AG04449 (cell line): ENCODE results near the gene PDE8A.

Source experiments
- CTCF ChIA-PET: fragments of 350-600 bp; formaldehyde crosslinking; extraction: SDS; loops from one replicate; lab custom pipeline; 2021; ENCODE audit warnings: antibody characterized with exemption; lab: Yijun Ruan, JAX
- POLR2A ChIA-PET: fragments of 400-600, 350-600 bp; formaldehyde crosslinking; extraction: SDS; loops from one replicate; lab custom pipeline; 2020; ENCODE audit warnings: antibody characterized with exemption, inconsistent platforms; lab: Yijun Ruan, JAX
- DNase-seq: peaks from one replicate; pipeline ENCODE4 v3.0.0-alpha.2; 2010; ENCODE audit warnings: low read depth, low spot score
- H3K4me3 ChIP-seq: 2 replicates; pipeline ENCODE4 v1.5.1; 2011; ENCODE audit warnings: low read depth, mild to moderate bottlenecking, control low read depth, low read length
- TF ChIP-seq, protein P1 (sequence below): IDR thresholded peaks from one replicate; pipeline ENCODE4 v1.5.1; 2011; ENCODE audit warnings: mild to moderate bottlenecking, moderate library complexity, low read length, control low read depth, inconsistent platforms; ENCODE audit not compliant: insufficient read depth; ENCODE audit errors: missing control alignments

Gene PDE8A

DNA sequence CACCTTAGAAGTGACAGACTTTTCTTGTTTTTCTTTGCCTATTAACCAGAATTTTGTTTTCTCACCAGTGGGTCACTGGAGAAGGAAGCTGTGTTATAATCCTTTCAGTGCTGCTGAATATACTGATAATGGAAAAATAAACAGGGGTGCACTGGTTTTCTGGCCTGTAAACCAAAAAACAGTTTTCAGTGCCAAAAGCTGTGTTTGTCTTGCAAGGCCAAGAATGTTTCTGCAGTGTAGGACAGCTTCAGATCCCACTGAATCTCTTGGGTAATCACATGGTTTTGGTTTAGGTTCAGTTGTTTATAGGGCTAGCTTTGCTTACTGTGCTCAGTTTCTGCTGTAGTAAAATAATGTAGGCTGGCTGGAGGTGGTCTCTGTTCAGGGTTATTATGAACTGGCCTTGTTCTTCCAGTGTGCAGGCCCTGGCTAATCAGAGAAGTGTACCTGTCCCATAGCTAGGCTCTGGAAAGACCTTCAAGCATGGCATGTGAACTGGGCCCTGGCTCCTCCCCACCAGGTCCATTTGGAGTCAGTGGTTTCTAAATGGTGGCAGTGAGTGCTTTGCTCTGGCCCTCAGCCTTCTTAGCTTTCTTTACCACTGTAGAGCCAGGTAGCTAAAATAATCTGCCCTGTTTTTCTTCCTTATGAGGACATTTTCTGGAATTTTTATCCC, 18.7 kb downstream of the PDE8A start:
- TF ChIP-seq, protein P1, sequence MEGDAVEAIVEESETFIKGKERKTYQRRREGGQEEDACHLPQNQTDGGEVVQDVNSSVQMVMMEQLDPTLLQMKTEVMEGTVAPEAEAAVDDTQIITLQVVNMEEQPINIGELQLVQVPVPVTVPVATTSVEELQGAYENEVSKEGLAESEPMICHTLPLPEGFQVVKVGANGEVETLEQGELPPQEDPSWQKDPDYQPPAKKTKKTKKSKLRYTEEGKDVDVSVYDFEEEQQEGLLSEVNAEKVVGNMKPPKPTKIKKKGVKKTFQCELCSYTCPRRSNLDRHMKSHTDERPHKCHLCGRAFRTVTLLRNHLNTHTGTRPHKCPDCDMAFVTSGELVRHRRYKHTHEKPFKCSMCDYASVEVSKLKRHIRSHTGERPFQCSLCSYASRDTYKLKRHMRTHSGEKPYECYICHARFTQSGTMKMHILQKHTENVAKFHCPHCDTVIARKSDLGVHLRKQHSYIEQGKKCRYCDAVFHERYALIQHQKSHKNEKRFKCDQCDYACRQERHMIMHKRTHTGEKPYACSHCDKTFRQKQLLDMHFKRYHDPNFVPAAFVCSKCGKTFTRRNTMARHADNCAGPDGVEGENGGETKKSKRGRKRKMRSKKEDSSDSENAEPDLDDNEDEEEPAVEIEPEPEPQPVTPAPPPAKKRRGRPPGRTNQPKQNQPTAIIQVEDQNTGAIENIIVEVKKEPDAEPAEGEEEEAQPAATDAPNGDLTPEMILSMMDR, result no peak
- ChIA-PET POLR2A (no interaction called here), CTCF (interaction anchor here (1.1 kb wide), 1 partner anchor 44 kb away, joined by 5 read pairs; no protein-coding TSS in a partner anchor)

DNA sequence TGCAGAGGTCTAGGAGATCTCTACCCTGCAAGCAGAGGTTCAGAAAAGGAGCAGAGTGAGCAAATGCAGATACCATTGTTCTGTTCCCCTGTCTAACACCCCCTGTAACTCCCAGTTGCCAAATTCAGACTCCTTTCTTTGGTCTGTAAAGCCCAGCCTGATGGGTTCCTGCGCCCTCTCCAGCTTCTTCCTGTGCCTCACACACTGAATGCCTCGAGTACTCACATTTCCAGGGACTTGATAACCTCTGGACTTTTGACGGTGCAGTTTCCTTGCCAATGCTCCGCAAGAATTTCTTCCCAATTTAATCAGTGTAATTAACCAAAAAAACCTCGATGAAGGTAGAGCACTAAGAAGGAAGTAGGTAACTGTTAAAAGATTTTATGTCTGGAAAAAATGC, 19.3 kb downstream of the PDE8A start:
- no peak overlapping the region for H3K4me3 ChIP-seq
- TF ChIP-seq, protein P1, result no peak
- CTCF ChIA-PET, result interaction anchor here (1.1 kb wide), 1 partner anchor 43 kb away, joined by 5 read pairs; no protein-coding TSS in a partner anchor
- POLR2A ChIA-PET, result no interaction called here
- no peak for DNase-seq

More for the DNA sequence above, 18.7 kb downstream of the PDE8A start:
- peak; percentile 26 for DNase-seq
- H3K4me3 ChIP-seq, result no peak overlapping the region

DNA sequence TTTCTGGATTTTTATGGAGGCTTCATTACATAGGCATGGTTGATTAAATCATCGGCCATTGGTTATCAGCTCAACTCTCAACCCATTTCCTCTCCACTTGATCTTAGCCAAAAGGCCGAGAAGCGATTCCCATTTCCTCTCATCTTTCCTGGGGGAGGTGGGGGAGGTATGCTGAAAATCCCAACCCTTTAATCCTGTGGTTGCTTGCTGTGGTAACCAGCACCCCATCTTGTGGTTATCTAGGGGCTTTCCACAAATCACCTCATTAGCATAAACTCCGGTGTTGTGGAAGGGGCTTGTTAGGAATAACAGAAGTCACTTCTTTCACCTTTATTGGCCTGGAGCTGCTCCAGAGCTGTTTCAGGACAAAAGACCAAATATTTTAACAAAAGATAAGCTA, 20.9 kb downstream of the PDE8A start:
- TF ChIP-seq, protein P1, result no peak
- POLR2A ChIA-PET, result no interaction called here
- no peak for DNase-seq
- H3K4me3 ChIP-seq, result no peak overlapping the region
- CTCF ChIA-PET, result interaction anchor here (0.9 to 2.8 kb wide), 5 partner anchors 9 to 415 kb away, joined by 3 to 9 read pairs (median 5); no protein-coding TSS in a partner anchor

DNA sequence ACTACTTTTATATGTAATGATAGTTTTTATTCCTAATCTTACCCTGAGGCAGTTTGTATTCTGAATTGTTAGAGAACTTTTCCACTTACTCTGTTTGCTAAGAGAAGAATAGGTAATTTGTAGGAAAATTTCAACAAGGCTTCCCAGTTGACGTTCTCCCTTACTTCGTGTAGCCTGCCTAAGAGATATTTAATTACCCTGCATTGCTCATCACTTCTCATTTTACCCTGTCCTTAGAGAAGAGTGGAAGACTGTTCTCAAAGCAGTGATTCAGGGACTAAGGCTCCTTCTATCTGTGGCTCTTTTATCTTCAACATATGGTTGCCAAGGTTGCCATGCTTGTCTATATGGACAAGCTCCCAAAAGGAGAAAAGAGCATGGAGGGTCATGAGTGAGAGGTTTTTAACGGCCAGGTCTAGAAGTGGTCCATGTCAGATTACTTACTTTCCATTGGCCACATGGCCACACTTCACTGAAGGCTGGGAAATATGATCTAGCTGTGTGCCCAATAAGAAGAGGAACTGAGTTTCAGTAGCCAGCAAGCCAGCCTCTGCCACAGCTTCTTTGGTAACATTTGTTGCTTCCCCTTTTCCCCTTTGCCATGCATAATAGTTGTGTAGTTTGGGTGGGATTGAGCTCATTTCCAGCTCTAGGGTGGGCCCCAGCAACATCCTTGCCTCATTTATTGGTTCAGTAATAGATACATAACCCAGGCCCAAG, 22.1 kb downstream of the PDE8A start:
- POLR2A ChIA-PET, result no interaction called here
- CTCF ChIA-PET, result interaction anchor here (1.0 to 2.8 kb wide), 7 partner anchors 10 to 416 kb away, joined by 3 to 10 read pairs (median 5); no protein-coding TSS in a partner anchor
- no peak overlapping the region for H3K4me3 ChIP-seq
- TF ChIP-seq, protein P1, result no peak
- no peak for DNase-seq

DNA sequence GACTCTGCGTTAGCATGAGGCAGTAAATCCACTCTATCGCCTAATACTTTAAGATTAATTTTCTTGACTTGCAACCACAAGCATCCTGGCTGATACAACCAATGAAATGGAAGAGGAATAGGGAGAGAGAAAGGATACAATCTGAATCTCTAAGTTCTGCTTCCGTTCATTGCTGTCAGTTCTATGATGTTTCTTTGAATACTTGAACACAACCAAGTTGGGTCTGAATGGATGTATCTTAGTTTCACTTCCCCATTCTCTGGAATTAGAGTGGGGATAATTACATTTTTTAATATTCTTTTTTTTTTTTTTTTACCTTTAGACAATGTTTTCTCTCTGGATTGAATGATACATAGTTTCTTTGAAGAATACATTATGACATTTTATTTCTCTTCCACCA, 22.9 kb downstream of the PDE8A start:
- ChIA-PET CTCF (interaction anchor here (0.8 to 2.8 kb wide), 8 partner anchors 11 to 76 kb away, joined by 3 to 10 read pairs (median 4); no protein-coding TSS in a partner anchor), POLR2A (no interaction called here)
- DNase-seq, result no peak

More for the DNA sequence above, 22.9 kb downstream of the PDE8A start:
- H3K4me3 ChIP-seq, result no peak overlapping the region
- TF ChIP-seq, protein P1, result no peak
